HL-60 (cell line): ENCODE measurements around the gene ZFHX2.

ENCODE experiments used
- CTCF ChIP-seq: IDR thresholded peaks from one replicate; pipeline ENCODE4 v1.5.1; 2011; ENCODE audit warnings: low read length, control low read depth, inconsistent platforms; ENCODE audit not compliant: insufficient read depth
- GABPA ChIP-seq: IDR thresholded peaks from 2 replicates; pipeline ENCODE4 v1.6.1; 2012; ENCODE audit warnings: low read depth
- POLR2AphosphoS5 ChIP-seq: IDR thresholded peaks from 2 replicates; pipeline ENCODE4 v1.6.1; 2012; ENCODE audit warnings: low read depth
- REST ChIP-seq: IDR thresholded peaks from 2 replicates; pipeline ENCODE4 v1.6.1; 2012; ENCODE audit warnings: low read depth; ENCODE audit not compliant: insufficient replicate concordance
- SPI1 ChIP-seq: IDR thresholded peaks from 2 replicates; pipeline ENCODE4 v1.6.1; 2012; ENCODE audit warnings: low read depth, mild to moderate bottlenecking, borderline replicate concordance

GRCh38 chr14:23550131-23550811, 1.3 kb downstream of the ZFHX2 start:
- TF ChIP-seq CTCF: no peak
- TF ChIP-seq POLR2AphosphoS5: no peak
- no peak for TF ChIP-seq REST
- TF ChIP-seq GABPA: no peak
- TF ChIP-seq SPI1: no peak
